Karpas-422 (cell line): Measurements from ENCODE around the gene CD72. TPM values are rescaled to one million over a fixed set of nuclear protein-coding genes. Genes with fewer than 3 reads are reported as not detected.

Source experiments
- DNase-seq: peaks from one replicate; pipeline ENCODE4 v3.0.0-alpha.2; 2015
- H2AFZ ChIP-seq: fragments of 200-600 bp; sonication (generic); 2 replicates; pipeline ENCODE4 v1.6.1; 2014; ENCODE audit warnings: antibody characterized with exemption, low read length, mixed read lengths
- H3K27ac ChIP-seq: fragments of 200-600 bp; sonication (generic); 2 replicates; pipeline ENCODE4 v1.5.1; 2014; ENCODE audit warnings: mild to moderate bottlenecking, low read length, moderate library complexity
- H3K27me3 ChIP-seq: fragments of 200-600 bp; sonication (generic); 2 replicates; pipeline ENCODE4 v1.6.1; 2014; ENCODE audit warnings: low read length, mixed read lengths
- H3K36me3 ChIP-seq: fragments of 200-600 bp; sonication (generic); 2 replicates; pipeline ENCODE4 v1.6.1; 2014; ENCODE audit warnings: low read length, mixed read lengths; ENCODE audit not compliant: insufficient read depth
- H3K4me1 ChIP-seq: fragments of 200-600 bp; sonication (generic); 2 replicates; pipeline ENCODE4 v1.6.1; 2014; ENCODE audit warnings: mild to moderate bottlenecking, low read length, mixed read lengths
- H3K4me2 ChIP-seq: fragments of 200-600 bp; sonication (generic); 2 replicates; pipeline ENCODE4 v1.6.1; 2014; ENCODE audit warnings: low read length, low read depth, mild to moderate bottlenecking; ENCODE audit not compliant: poor library complexity, severe bottlenecking
- H3K4me3 ChIP-seq: fragments of 200-600 bp; sonication (generic); 2 replicates; pipeline ENCODE4 v1.5.1; 2014; ENCODE audit warnings: mild to moderate bottlenecking, antibody characterized with exemption, low read length, mixed read lengths
- H3K79me2 ChIP-seq: fragments of 200-600 bp; sonication (generic); 2 replicates; pipeline ENCODE4 v1.6.1; 2014; ENCODE audit warnings: mild to moderate bottlenecking, low read length, mixed read lengths
- H3K9ac ChIP-seq: fragments of 200-600 bp; sonication (generic); 2 replicates; pipeline ENCODE4 v1.6.0; 2014; ENCODE audit warnings: low read length
- H3K9me2 ChIP-seq: fragments of 200-600 bp; sonication (generic), shearing (Covaris generic); replicated peaks from 2 replicates; pipeline ENCODE4 v1.6.0; 2014; ENCODE audit warnings: mild to moderate bottlenecking, low read length, moderate library complexity; ENCODE audit not compliant: insufficient read depth
- H3K9me3 ChIP-seq: fragments of 300-700, 200-600 bp; sonication (generic); 2 replicates; pipeline ENCODE4 v1.6.1; 2014; ENCODE audit warnings: low read length, mixed read lengths
- H4K20me1 ChIP-seq: fragments of 200-600 bp; sonication (generic); 2 replicates; pipeline ENCODE4 v1.6.1; 2014; ENCODE audit warnings: mild to moderate bottlenecking, antibody characterized with exemption, low read length, low read depth; ENCODE audit not compliant: insufficient read depth
- total RNA-seq: library from RNA; depleted of rRNA; stranded (reverse); fragments of >200 nt; shearing (Covaris generic); gene quantifications from 2 replicates; pipeline ENCODE4 v1.2.3, GENCODE V29; 2014; ENCODE audit warnings: low replicate concordance

Gene CD72
- total RNA-seq, 1 experiment from 2014 or later, result 7.8 TPM

GRCh38 chr9:35609001-35609819 lies 9.0 kb downstream of the CD72 start:
- Histone ChIP-seq H3K9me2 (no peaks in the 10 kb centered on the region), H3K9me3 (no peaks in the 10 kb centered on the region), H3K4me1 (peaks cover 19% of the 10 kb centered on the region), H2AFZ (no peak overlapping the region), H3K9ac (no peak overlapping the region), H3K4me3 (no peak overlapping the region), H3K27me3 (no peaks in the 10 kb centered on the region), H3K79me2 (peaks cover 15% of the 10 kb centered on the region), H3K4me2 (no peak overlapping the region), H3K36me3 (no peaks in the 10 kb centered on the region), H3K27ac (no peak overlapping the region), H4K20me1 (no peaks in the 10 kb centered on the region)
- no peak for DNase-seq

- Histone ChIP-seq H3K36me3 (no peaks in the 10 kb centered on the region), H3K4me3 (no peak overlapping the region), H3K27me3 (no peaks in the 10 kb centered on the region), H3K9ac (no peak overlapping the region), H3K9me2 (no peaks in the 10 kb centered on the region), H4K20me1 (no peaks in the 10 kb centered on the region), H3K4me1 (peaks cover 25% of the 10 kb centered on the region), H3K27ac (no peak overlapping the region), H3K79me2 (peaks cover 15% of the 10 kb centered on the region), H3K4me2 (no peak overlapping the region), H2AFZ (no peak overlapping the region), H3K9me3 (no peaks in the 10 kb centered on the region)
- DNase-seq, result no peak
Measured at GRCh38 chr9:35608221-35608620, 10.0 kb downstream of the CD72 start.

GRCh38 chr9:35606726-35607125 lies 11.5 kb downstream of the CD72 start:
- peak overlapping the region; percentile 78; the same call in 1 of the 2 replicates for H3K4me3 ChIP-seq
- no peak for DNase-seq
- H3K36me3 ChIP-seq, result no peaks in the 10 kb centered on the region
- H3K79me2 ChIP-seq, result peaks cover 15% of the 10 kb centered on the region
- H2AFZ ChIP-seq, result no peak overlapping the region
- no peaks in the 10 kb centered on the region for H3K9me2 ChIP-seq
- H3K9me3 ChIP-seq, result no peaks in the 10 kb centered on the region
- H3K27ac ChIP-seq, result no peak overlapping the region
- peaks cover 30% of the 10 kb centered on the region for H3K4me1 ChIP-seq
- peak overlapping the region; percentile 78 for H3K9ac ChIP-seq
- peak overlapping the region; percentile 71 for H3K4me2 ChIP-seq
- no peaks in the 10 kb centered on the region for H3K27me3 ChIP-seq
- H4K20me1 ChIP-seq, result no peaks in the 10 kb centered on the region

- no peaks in the 10 kb centered on the region for H3K9me3 ChIP-seq
- no peaks in the 10 kb centered on the region for H3K36me3 ChIP-seq
- H2AFZ ChIP-seq, result no peak overlapping the region
- DNase-seq, result no peak
- H3K9ac ChIP-seq, result peak overlapping the region; percentile 78
- no peaks in the 10 kb centered on the region for H3K9me2 ChIP-seq
- H3K27ac ChIP-seq, result no peak overlapping the region
- peak overlapping the region; percentile 71 for H3K4me2 ChIP-seq
- peaks cover 15% of the 10 kb centered on the region for H3K79me2 ChIP-seq
- H3K4me3 ChIP-seq, result peak overlapping the region; percentile 78
- peaks cover 30% of the 10 kb centered on the region for H3K4me1 ChIP-seq
- H4K20me1 ChIP-seq, result no peaks in the 10 kb centered on the region
- no peaks in the 10 kb centered on the region for H3K27me3 ChIP-seq
Measured at GRCh38 chr9:35606138-35606504, 12.1 kb downstream of the CD72 start.

- Histone ChIP-seq H3K4me3 (peak overlapping the region; percentile 78), H3K9me3 (no peaks in the 10 kb centered on the region), H2AFZ (no peak overlapping the region), H3K27ac (no peak overlapping the region), H3K79me2 (peaks cover 15% of the 10 kb centered on the region), H3K9me2 (no peaks in the 10 kb centered on the region), H3K27me3 (no peaks in the 10 kb centered on the region), H3K4me2 (peak overlapping the region; percentile 71), H4K20me1 (no peaks in the 10 kb centered on the region), H3K9ac (peak overlapping the region; percentile 78), H3K4me1 (peaks cover 30% of the 10 kb centered on the region), H3K36me3 (no peaks in the 10 kb centered on the region)
- DNase-seq, result peak; percentile 80
Measured at GRCh38 chr9:35605351-35606137, 12.7 kb downstream of the CD72 start.

- peak; percentile 94 for DNase-seq
- Histone ChIP-seq H3K36me3 (no peaks in the 10 kb centered on the region), H3K9me2 (no peaks in the 10 kb centered on the region), H3K79me2 (peaks cover 15% of the 10 kb centered on the region), H3K4me1 (peaks cover 31% of the 10 kb centered on the region), H3K4me2 (peak within 1 kb of the TSS; percentile 88), H3K4me3 (peak within 1 kb of the TSS; percentile 79), H2AFZ (peak within 1 kb of the TSS; percentile 71; the same call in 1 of the 2 replicates), H3K9ac (peak within 1 kb of the TSS; percentile 78), H3K27me3 (no peaks in the 10 kb centered on the region), H3K9me3 (no peaks in the 10 kb centered on the region), H4K20me1 (no peaks in the 10 kb centered on the region), H3K27ac (peak within 1 kb of the TSS; percentile 28; the same call in 1 of the 2 replicates)
Measured at GRCh38 chr9:35604578-35605350, 13.4 kb downstream of the CD72 start, which contains the start of gene TESK1. Gene TESK1 (plus strand): TSS chr9:35605262. CDS start chr9:35605620, 358 bp downstream.

GRCh38 chr9:35603986-35604577 lies 14.1 kb downstream of the CD72 start:
- Histone ChIP-seq H2AFZ (peak overlapping the region; percentile 85), H3K4me1 (peaks cover 37% of the 10 kb centered on the region), H3K9ac (peak overlapping the region; percentile 69), H3K4me3 (peak overlapping the region; percentile 79), H3K9me3 (no peaks in the 10 kb centered on the region), H3K36me3 (no peaks in the 10 kb centered on the region), H3K27ac (0 out of 2 replicates have a peak overlapping the region, but pooled peaks have one; percentile 28), H3K4me2 (peak overlapping the region; percentile 88), H3K27me3 (no peaks in the 10 kb centered on the region), H4K20me1 (no peaks in the 10 kb centered on the region), H3K79me2 (peaks cover 15% of the 10 kb centered on the region), H3K9me2 (no peaks in the 10 kb centered on the region)
- DNase-seq, result peak; percentile 100
